ENCODE data around the gene TAC4.

The TAC4 gene

DNA sequence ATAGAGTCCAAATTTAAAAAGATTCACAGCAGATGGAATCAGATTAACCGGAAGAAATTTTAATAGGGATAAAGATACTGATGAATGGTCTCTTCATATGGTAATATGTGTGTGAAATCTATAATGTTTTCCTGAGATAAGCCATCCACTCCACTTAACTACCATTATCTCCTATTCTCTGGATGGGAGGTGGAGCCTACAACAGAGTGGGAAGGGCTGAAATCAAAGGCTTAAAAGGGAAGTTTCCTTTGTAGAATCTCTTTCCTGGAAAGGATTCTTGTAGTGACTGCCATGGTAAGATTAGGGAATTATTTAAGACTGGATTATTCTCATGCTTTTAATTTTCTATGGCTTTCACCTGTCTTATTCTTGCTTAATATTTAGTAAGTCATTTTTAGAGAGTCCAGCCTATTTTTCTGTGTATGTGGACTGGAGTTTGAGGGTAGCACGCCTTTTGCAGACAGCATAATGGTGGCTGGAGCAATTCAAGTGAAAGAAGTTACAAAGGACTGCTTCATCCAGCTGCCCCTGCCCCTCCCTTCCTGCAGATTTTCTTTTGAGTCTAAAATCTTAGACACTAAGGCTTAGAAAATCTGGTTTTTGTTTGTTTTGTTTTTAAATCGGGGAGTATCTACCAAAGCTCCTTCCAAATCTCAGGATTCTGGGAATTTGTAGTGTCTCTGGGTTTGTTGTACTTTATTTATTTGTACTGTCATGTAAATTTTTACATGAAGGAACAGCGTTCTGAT is 32.9 kb downstream of the TAC4 start:
- DNase-seq: peak in 1 of 58 donors; percentile 17

DNA sequence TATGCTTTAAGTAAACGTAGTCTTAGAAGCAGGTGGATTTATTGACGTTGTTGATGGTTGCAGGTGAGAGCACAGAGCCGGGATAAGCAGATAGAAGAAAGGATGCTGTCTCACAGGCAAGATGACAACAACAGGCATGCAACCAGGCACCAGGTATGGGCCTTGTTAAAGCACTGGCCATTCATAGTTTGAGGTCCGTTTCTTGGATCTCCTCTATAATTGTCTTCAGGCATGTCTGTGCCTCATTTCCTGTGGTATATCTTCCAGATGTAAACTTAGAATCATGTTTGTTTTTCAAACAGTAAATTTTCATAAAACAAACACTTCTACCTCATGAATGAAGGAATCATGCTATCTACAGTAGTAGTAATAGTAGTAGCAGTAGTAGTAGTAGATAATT is 38.8 kb downstream of the TAC4 start:
- no peak for DNase-seq

DNA sequence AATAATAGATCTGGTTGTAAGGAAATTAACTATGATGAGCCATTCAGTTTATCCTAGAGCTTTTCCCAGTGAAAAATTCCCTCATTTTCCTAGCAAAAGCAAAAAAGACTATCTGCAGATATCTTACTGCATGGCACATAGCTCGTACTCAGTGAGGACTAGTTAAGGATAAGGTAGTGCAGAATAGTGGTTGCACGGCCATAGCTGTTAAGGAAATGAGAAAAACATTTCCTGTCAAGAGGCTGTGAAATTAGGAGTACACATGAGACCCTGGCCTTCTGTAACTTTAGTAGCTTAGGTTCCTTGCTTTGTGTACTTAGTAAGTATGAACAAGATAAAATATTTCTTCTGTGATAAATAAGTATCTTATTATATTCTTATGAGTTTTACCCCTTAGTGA is 49.1 kb downstream of the TAC4 start:
- DNase-seq: no peak

- no peak for DNase-seq
Observed at GRCh38 chr17:49798182-49798581, 49.7 kb downstream of the TAC4 start.

DNA sequence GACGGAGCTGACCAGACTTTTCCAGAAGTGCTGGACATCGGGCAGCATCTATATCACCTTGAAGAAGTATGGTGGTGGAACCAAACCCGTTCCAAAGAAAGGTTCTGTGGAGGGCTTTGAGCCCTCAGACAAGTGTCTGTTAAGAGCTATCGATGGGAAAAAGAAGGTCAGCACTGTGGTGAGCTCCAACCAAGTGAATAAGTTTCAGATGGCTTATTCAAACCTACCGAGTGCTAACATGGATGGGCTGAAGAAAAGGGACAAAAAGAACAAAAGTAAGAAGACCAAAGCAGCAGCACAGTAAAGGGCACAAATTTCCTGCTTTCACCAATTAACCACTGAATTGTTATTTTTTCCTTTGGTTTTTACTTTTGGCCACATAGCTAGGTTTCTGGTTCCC is 52.5 kb downstream of the TAC4 start:
- no peak for DNase-seq

GRCh38 chr17:49793309-49793708 is 54.6 kb downstream of the TAC4 start:
- no peak for DNase-seq

- no peak for DNase-seq
Observed at GRCh38 chr17:49789243-49789578, 58.7 kb downstream of the TAC4 start.

- DNase-seq: peak; percentile 94 to 100 (median 98)
Observed at GRCh38 chr17:49788478-49789242, 59.2 kb downstream of the TAC4 start, which contains the start of gene KAT7. KAT7 (plus strand) TSS chr17:49788681; CDS start chr17:49788835, 154 bp downstream.
